Astrocyte of the cerebellum (primary cell): ENCODE data around the gene MSI2.

ENCODE experiments used
- DNase-seq: peaks from one replicate; pipeline ENCODE4 v3.0.0-alpha.2; 2011; ENCODE audit warnings: low read depth
- H3K4me3 ChIP-seq: 2 replicates; pipeline ENCODE4 v1.5.1; 2011; ENCODE audit warnings: mild to moderate bottlenecking, low read depth, low read length, moderate library complexity
- CTCF ChIP-seq: IDR thresholded peaks from 2 replicates; pipeline ENCODE4 v1.5.1; 2012; ENCODE audit warnings: low read length, low read depth, moderate library complexity, mild to moderate bottlenecking; ENCODE audit errors: missing control alignments
- in situ Hi-C: cut with HindIII; loops from 2 replicates; pipeline ENCODE4 v1.10.0; 2017; ENCODE audit warnings: low sequenced_read_pairs

MSI2 gene

GRCh38 chr17:57532966-57533365 is 276.6 kb downstream of the MSI2 start:
- no peak overlapping the region for H3K4me3 ChIP-seq
- DNase-seq = no peak
- in situ Hi-C loops = no loop called here
- TF ChIP-seq CTCF = no peak

- no peak for DNase-seq
- no peak for TF ChIP-seq CTCF
- H3K4me3 ChIP-seq = no peak overlapping the region
- in situ Hi-C loops = no loop called here
Observed at GRCh38 chr17:57533684-57534305, 277.5 kb downstream of the MSI2 start.

- in situ Hi-C loops = no loop called here
- no peak for DNase-seq
- TF ChIP-seq CTCF = no peak
- H3K4me3 ChIP-seq = no peak overlapping the region
Observed at GRCh38 chr17:57534863-57535248, 278.5 kb downstream of the MSI2 start.

- H3K4me3 ChIP-seq = no peak overlapping the region
- no peak for TF ChIP-seq CTCF
- DNase-seq = no peak
- in situ Hi-C loops = no loop called here
Observed at GRCh38 chr17:57535249-57535966, 279.1 kb downstream of the MSI2 start.

- TF ChIP-seq CTCF = no peak
- no peak overlapping the region for H3K4me3 ChIP-seq
- in situ Hi-C loops = no loop called here
- no peak for DNase-seq
Observed at GRCh38 chr17:57536289-57536688, 280.0 kb downstream of the MSI2 start.

GRCh38 chr17:57536789-57537523 is 280.6 kb downstream of the MSI2 start:
- TF ChIP-seq CTCF = no peak
- in situ Hi-C loops = no loop called here
- H3K4me3 ChIP-seq = no peak overlapping the region
- no peak for DNase-seq
